OCI-LY1 (cell line): Measurements from ENCODE around the gene COG2.

Source experiments
- H2AFZ ChIP-seq: fragments of 200-600 bp; sonication (generic), shearing (Covaris generic); 2 replicates; pipeline ENCODE4 v1.6.0; 2014; ENCODE audit warnings: antibody characterized with exemption, mild to moderate bottlenecking, low read length
- H3F3A ChIP-seq: fragments of 200-600 bp; sonication (generic), shearing (Covaris generic); 2 replicates; pipeline ENCODE4 v1.6.0; 2014; ENCODE audit warnings: mild to moderate bottlenecking, antibody characterized with exemption, low read length, moderate library complexity; ENCODE audit not compliant: insufficient read depth
- H3K27ac ChIP-seq: fragments of 200-600 bp; sonication (generic); 2 replicates; pipeline ENCODE4 v1.5.1; 2014; ENCODE audit warnings: low read length, mixed run types, mild to moderate bottlenecking, low read depth; ENCODE audit not compliant: poor library complexity, severe bottlenecking
- H3K27me3 ChIP-seq: fragments of 200-600 bp; sonication (generic); 2 replicates; pipeline ENCODE4 v1.6.0; 2014; ENCODE audit warnings: antibody characterized with exemption, mild to moderate bottlenecking, low read length, moderate library complexity; ENCODE audit not compliant: insufficient read depth
- H3K36me3 ChIP-seq: fragments of 200-600 bp; sonication (generic); 2 replicates; pipeline ENCODE4 v1.6.1; 2014; ENCODE audit warnings: mild to moderate bottlenecking, antibody characterized with exemption, low read length, moderate library complexity, mixed read lengths; ENCODE audit not compliant: insufficient read depth
- H3K4me1 ChIP-seq: fragments of 200-600 bp; sonication (generic); 2 replicates; pipeline ENCODE4 v1.5.1; 2014; ENCODE audit warnings: mild to moderate bottlenecking, low read length, moderate library complexity; ENCODE audit not compliant: insufficient read depth, severe bottlenecking
- H3K4me2 ChIP-seq: fragments of 200-600 bp; sonication (generic), shearing (Covaris generic); 2 replicates; pipeline ENCODE4 v1.6.1; 2014; ENCODE audit warnings: low read length
- H3K4me3 ChIP-seq: fragments of 200-600 bp; sonication (generic); 2 replicates; pipeline ENCODE4 v1.5.1; 2014; ENCODE audit warnings: low read length, low read depth, mild to moderate bottlenecking, mixed read lengths; ENCODE audit not compliant: poor library complexity, severe bottlenecking
- H3K79me2 ChIP-seq: fragments of 200-600 bp; shearing (Covaris generic); 2 replicates; pipeline ENCODE4 v1.6.1; 2016; ENCODE audit warnings: mixed run types, low read length, mixed read lengths; ENCODE audit not compliant: insufficient read depth
- H3K9ac ChIP-seq: fragments of 200-600 bp; sonication (generic), shearing (Covaris generic); 2 replicates; pipeline ENCODE4 v1.6.1; 2014; ENCODE audit warnings: mild to moderate bottlenecking, low read length, mixed read lengths
- H3K9me2 ChIP-seq: fragments of 200-600 bp; sonication (generic), shearing (Covaris generic); 2 replicates; pipeline ENCODE4 v1.6.1; 2014; ENCODE audit warnings: low read depth, mild to moderate bottlenecking, low read length, mixed read lengths
- H3K9me3 ChIP-seq: fragments of 200-600 bp; shearing (Covaris generic); 2 replicates; pipeline ENCODE4 v1.6.1; 2014; ENCODE audit warnings: low read length, mixed read lengths
- H4K20me1 ChIP-seq: fragments of 200-600 bp; sonication (generic), shearing (Covaris generic); 2 replicates; pipeline ENCODE4 v1.6.0; 2016; ENCODE audit warnings: mild to moderate bottlenecking, low read length; ENCODE audit not compliant: insufficient read depth
- CTCF ChIP-seq: fragments of 200-600 bp; sonication (generic), shearing (Covaris generic); IDR thresholded peaks from 2 replicates; pipeline ENCODE4 v1.5.1; 2017; ENCODE audit warnings: mild to moderate bottlenecking, antibody characterized with exemption, low read length, moderate library complexity, mixed read lengths
- EZH2 ChIP-seq: fragments of 200-600 bp; sonication (generic), shearing (Covaris generic); IDR thresholded peaks from 2 replicates; pipeline ENCODE4 v1.8.0; 2017; ENCODE audit warnings: borderline replicate concordance, mixed run types, mild to moderate bottlenecking, antibody characterized with exemption, low read length, moderate library complexity, mixed read lengths

The COG2 gene

GRCh38 chr1:230704830-230705229 is 62.5 kb downstream of the COG2 start:
- Histone ChIP-seq H3K4me2 (no peak overlapping the region), H3K4me3 (no peak overlapping the region), H4K20me1 (no peaks in the 10 kb centered on the region), H3K4me1 (no peaks in the 10 kb centered on the region), H2AFZ (no peak overlapping the region), H3F3A (no peaks in the 10 kb centered on the region), H3K27me3 (no peaks in the 10 kb centered on the region; the same call in 1 of the 2 replicates), H3K9ac (no peak overlapping the region), H3K27ac (no peak overlapping the region), H3K79me2 (no peaks in the 10 kb centered on the region), H3K9me3 (no peaks in the 10 kb centered on the region), H3K9me2 (no peaks in the 10 kb centered on the region), H3K36me3 (no peaks in the 10 kb centered on the region)
- TF ChIP-seq CTCF (no peak), EZH2 (no peak)

GRCh38 chr1:230705289-230706019 is 63.2 kb downstream of the COG2 start:
- Histone ChIP-seq H4K20me1 (no peaks in the 10 kb centered on the region), H3K9me3 (no peaks in the 10 kb centered on the region), H3K9ac (no peak overlapping the region), H3K36me3 (no peaks in the 10 kb centered on the region), H3K4me1 (no peaks in the 10 kb centered on the region), H3K27me3 (no peaks in the 10 kb centered on the region; the same call in 1 of the 2 replicates), H3F3A (no peaks in the 10 kb centered on the region), H3K4me3 (no peak overlapping the region), H3K4me2 (no peak overlapping the region), H2AFZ (no peak overlapping the region), H3K27ac (no peak overlapping the region), H3K9me2 (no peaks in the 10 kb centered on the region), H3K79me2 (no peaks in the 10 kb centered on the region)
- TF ChIP-seq CTCF (no peak), EZH2 (no peak)

- Histone ChIP-seq H3F3A (no peaks in the 10 kb centered on the region), H3K79me2 (no peaks in the 10 kb centered on the region), H3K36me3 (no peaks in the 10 kb centered on the region), H3K27me3 (no peaks in the 10 kb centered on the region; the same call in 1 of the 2 replicates), H4K20me1 (no peaks in the 10 kb centered on the region), H3K4me2 (no peak overlapping the region), H3K4me3 (no peak overlapping the region), H3K9me3 (no peaks in the 10 kb centered on the region), H3K4me1 (no peaks in the 10 kb centered on the region), H3K27ac (no peak overlapping the region), H3K9ac (no peak overlapping the region), H2AFZ (no peak overlapping the region), H3K9me2 (no peaks in the 10 kb centered on the region)
- no peak for TF ChIP-seq CTCF
- TF ChIP-seq EZH2: no peak
These were observed 63.9 kb downstream of the COG2 start for GRCh38 chr1:230706020-230706699.
